Stimulated activated naive CD8-positive, alpha-beta T cell treated with anti-CD3 and anti-CD28 coated beads, Interleukin-15, Interleukin-2, amounts not matched to agents 100 ng/mL and 50 ng/mL, for 24 hours (primary cell): ENCODE measurements around the gene KLK4.
"Not testable (repeated sequence)": the region's sequence is repeated elsewhere in the genome, so short reads cannot be mapped to it uniquely, and the experiment has no call there.

Source experiments
- H3K27ac Mint-ChIP-seq: one replicate; pipeline ENCODE4 v1.8.0; 2021; ENCODE audit warnings: mild to moderate bottlenecking, mixed read lengths
- H3K27me3 Mint-ChIP-seq: one replicate; pipeline ENCODE4 v1.8.0; 2021; ENCODE audit warnings: mixed read lengths
- H3K36me3 Mint-ChIP-seq: one replicate; pipeline ENCODE4 v1.8.0; 2021; ENCODE audit warnings: low read depth, mixed read lengths
- H3K4me1 Mint-ChIP-seq: one replicate; pipeline ENCODE4 v1.8.0; 2021; ENCODE audit warnings: low read depth, mixed read lengths
- H3K4me3 Mint-ChIP-seq: one replicate; pipeline ENCODE4 v1.8.0; 2021; ENCODE audit warnings: mild to moderate bottlenecking, mixed read lengths
- H3K9me3 Mint-ChIP-seq: one replicate; pipeline ENCODE4 v1.8.0; 2021; ENCODE audit warnings: mixed read lengths

Gene KLK4

GRCh38 chr19:50898018-50898417 lies 13.2 kb downstream of the KLK4 start:
- Mint-ChIP-seq H3K36me3 (no peaks in the 10 kb centered on the region), H3K27me3 (peaks cover 27% of the 10 kb centered on the region), H3K4me3 (no peak overlapping the region), H3K27ac (no peak overlapping the region), H3K9me3 (no peaks in the 10 kb centered on the region), H3K4me1 (no peaks in the 10 kb centered on the region)

- Mint-ChIP-seq H3K27ac (no peak overlapping the region), H3K9me3 (no peaks in the 10 kb centered on the region), H3K27me3 (peaks cover 27% of the 10 kb centered on the region), H3K36me3 (no peaks in the 10 kb centered on the region), H3K4me1 (no peaks in the 10 kb centered on the region), H3K4me3 (no peak overlapping the region)
Measured at GRCh38 chr19:50897612-50898011, 13.6 kb downstream of the KLK4 start.

- Mint-ChIP-seq H3K36me3 (no peaks in the 10 kb centered on the region), H3K27me3 (peaks cover 27% of the 10 kb centered on the region), H3K4me3 (no peak overlapping the region), H3K4me1 (no peaks in the 10 kb centered on the region), H3K27ac (no peak overlapping the region), H3K9me3 (no peaks in the 10 kb centered on the region)
Measured at GRCh38 chr19:50897191-50897607, 14.0 kb downstream of the KLK4 start.

GRCh38 chr19:50896591-50897190 lies 14.5 kb downstream of the KLK4 start:
- H3K4me1 Mint-ChIP-seq: no peaks in the 10 kb centered on the region
- H3K9me3 Mint-ChIP-seq: no peaks in the 10 kb centered on the region
- no peak overlapping the region for H3K27ac Mint-ChIP-seq
- no peak overlapping the region for H3K4me3 Mint-ChIP-seq
- H3K27me3 Mint-ChIP-seq: peaks cover 32% of the 10 kb centered on the region
- H3K36me3 Mint-ChIP-seq: no peaks in the 10 kb centered on the region

GRCh38 chr19:50896089-50896590 lies 15.1 kb downstream of the KLK4 start:
- not testable (repeated sequence) for H3K4me3 Mint-ChIP-seq, H3K9me3 Mint-ChIP-seq, H3K27ac Mint-ChIP-seq, H3K4me1 Mint-ChIP-seq, H3K36me3 Mint-ChIP-seq
- H3K27me3 Mint-ChIP-seq: peaks cover 32% of the 10 kb centered on the region

- H3K36me3 Mint-ChIP-seq: no peaks in the 10 kb centered on the region
- H3K27ac Mint-ChIP-seq: no peak overlapping the region
- H3K9me3 Mint-ChIP-seq: no peaks in the 10 kb centered on the region
- peaks cover 32% of the 10 kb centered on the region for H3K27me3 Mint-ChIP-seq
- peaks cover 9% of the 10 kb centered on the region for H3K4me1 Mint-ChIP-seq
- no peak overlapping the region for H3K4me3 Mint-ChIP-seq
Measured at GRCh38 chr19:50894478-50895356, 16.5 kb downstream of the KLK4 start.

GRCh38 chr19:50893047-50893736 lies 18.0 kb downstream of the KLK4 start:
- peaks cover 35% of the 10 kb centered on the region for H3K27me3 Mint-ChIP-seq

GRCh38 chr19:50891253-50891625 lies 20.0 kb downstream of the KLK4 start:
- no peaks in the 10 kb centered on the region for H3K9me3 Mint-ChIP-seq
- no peak overlapping the region for H3K4me3 Mint-ChIP-seq
- H3K27ac Mint-ChIP-seq: no peak overlapping the region
- H3K4me1 Mint-ChIP-seq: peaks cover 9% of the 10 kb centered on the region
- no peaks in the 10 kb centered on the region for H3K36me3 Mint-ChIP-seq
- H3K27me3 Mint-ChIP-seq: peaks cover 38% of the 10 kb centered on the region

More at GRCh38 chr19:50893047-50893736, 18.0 kb downstream of the KLK4 start:
- Mint-ChIP-seq H3K4me1 (peaks cover 9% of the 10 kb centered on the region), H3K9me3 (no peaks in the 10 kb centered on the region), H3K4me3 (no peak overlapping the region), H3K36me3 (no peaks in the 10 kb centered on the region), H3K27ac (no peak overlapping the region)

GRCh38 chr19:50890422-50891252 lies 20.6 kb downstream of the KLK4 start:
- Mint-ChIP-seq H3K27me3 (peaks cover 38% of the 10 kb centered on the region), H3K36me3 (no peaks in the 10 kb centered on the region), H3K4me1 (peaks cover 9% of the 10 kb centered on the region), H3K4me3 (no peak overlapping the region), H3K9me3 (no peaks in the 10 kb centered on the region), H3K27ac (no peak overlapping the region)

GRCh38 chr19:50889638-50890037 lies 21.6 kb downstream of the KLK4 start:
- H3K4me1 Mint-ChIP-seq: peaks cover 9% of the 10 kb centered on the region
- H3K4me3 Mint-ChIP-seq: no peak overlapping the region
- H3K9me3 Mint-ChIP-seq: no peaks in the 10 kb centered on the region
- no peak overlapping the region for H3K27ac Mint-ChIP-seq
- H3K36me3 Mint-ChIP-seq: no peaks in the 10 kb centered on the region
- peaks cover 38% of the 10 kb centered on the region for H3K27me3 Mint-ChIP-seq

GRCh38 chr19:50882188-50882587 lies 29.0 kb downstream of the KLK4 start:
- no peaks in the 10 kb centered on the region for H3K9me3 Mint-ChIP-seq
- no peaks in the 10 kb centered on the region for H3K4me1 Mint-ChIP-seq
- no peak overlapping the region for H3K27ac Mint-ChIP-seq
- H3K27me3 Mint-ChIP-seq: peaks cover 41% of the 10 kb centered on the region
- H3K36me3 Mint-ChIP-seq: no peaks in the 10 kb centered on the region
- H3K4me3 Mint-ChIP-seq: no peak overlapping the region

GRCh38 chr19:50880241-50880640 lies 31.0 kb downstream of the KLK4 start:
- Mint-ChIP-seq H3K9me3 (no peaks in the 10 kb centered on the region), H3K36me3 (no peaks in the 10 kb centered on the region), H3K4me1 (no peaks in the 10 kb centered on the region), H3K27me3 (peaks cover 33% of the 10 kb centered on the region), H3K27ac (no peak overlapping the region), H3K4me3 (no peak overlapping the region)

GRCh38 chr19:50878851-50879250 lies 32.3 kb downstream of the KLK4 start:
- no peak overlapping the region for H3K4me3 Mint-ChIP-seq
- no peaks in the 10 kb centered on the region for H3K9me3 Mint-ChIP-seq
- H3K27ac Mint-ChIP-seq: no peak overlapping the region
- H3K4me1 Mint-ChIP-seq: no peaks in the 10 kb centered on the region
- peaks cover 29% of the 10 kb centered on the region for H3K27me3 Mint-ChIP-seq
- H3K36me3 Mint-ChIP-seq: no peaks in the 10 kb centered on the region

- no peak overlapping the region for H3K27ac Mint-ChIP-seq
- H3K4me3 Mint-ChIP-seq: no peak overlapping the region
- peaks cover 28% of the 10 kb centered on the region for H3K27me3 Mint-ChIP-seq
- no peaks in the 10 kb centered on the region for H3K4me1 Mint-ChIP-seq
- H3K36me3 Mint-ChIP-seq: no peaks in the 10 kb centered on the region
- H3K9me3 Mint-ChIP-seq: no peaks in the 10 kb centered on the region
Measured at GRCh38 chr19:50877338-50877737, 33.9 kb downstream of the KLK4 start.
